ENCODE measurements around the gene NT5DC2.

The NT5DC2 gene

DNA sequence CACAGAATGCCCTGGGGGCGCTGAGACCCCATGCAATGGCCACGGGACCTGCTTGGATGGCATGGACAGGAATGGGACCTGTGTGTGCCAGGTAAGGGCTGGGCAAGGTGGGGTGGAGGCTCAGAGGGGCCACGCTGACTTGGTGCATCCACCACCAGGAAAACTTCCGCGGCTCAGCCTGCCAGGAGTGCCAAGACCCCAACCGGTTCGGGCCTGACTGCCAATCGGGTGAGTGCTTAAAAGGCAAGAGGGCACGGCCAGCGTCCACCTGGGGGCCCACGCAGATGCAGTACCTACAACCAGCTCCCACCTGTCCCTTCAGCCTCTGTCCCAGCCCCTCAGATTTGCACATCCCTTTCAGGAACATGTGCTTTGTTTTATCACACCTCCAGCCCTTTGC lies 31.7 kb downstream of the NT5DC2 start:
- ATAC-seq: no peak
- TF ChIP-seq OSR1 (CRISPR knock-in tag; IDR thresholded peaks at IDR 0.05): no peak
- TF ChIP-seq, protein P1, sequence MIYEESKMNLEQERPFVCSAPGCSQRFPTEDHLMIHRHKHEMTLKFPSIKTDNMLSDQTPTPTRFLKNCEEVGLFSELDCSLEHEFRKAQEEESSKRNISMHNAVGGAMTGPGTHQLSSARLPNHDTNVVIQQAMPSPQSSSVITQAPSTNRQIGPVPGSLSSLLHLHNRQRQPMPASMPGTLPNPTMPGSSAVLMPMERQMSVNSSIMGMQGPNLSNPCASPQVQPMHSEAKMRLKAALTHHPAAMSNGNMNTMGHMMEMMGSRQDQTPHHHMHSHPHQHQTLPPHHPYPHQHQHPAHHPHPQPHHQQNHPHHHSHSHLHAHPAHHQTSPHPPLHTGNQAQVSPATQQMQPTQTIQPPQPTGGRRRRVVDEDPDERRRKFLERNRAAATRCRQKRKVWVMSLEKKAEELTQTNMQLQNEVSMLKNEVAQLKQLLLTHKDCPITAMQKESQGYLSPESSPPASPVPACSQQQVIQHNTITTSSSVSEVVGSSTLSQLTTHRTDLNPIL (CRISPR knock-in tag; IDR thresholded peaks at IDR 0.05; ENCODE audit: low read depth): no peak
- no peak for TF ChIP-seq ZFP3 (CRISPR knock-in tag; IDR thresholded peaks at IDR 0.05)
- no peak for TF ChIP-seq RARB (CRISPR knock-in tag; IDR thresholded peaks at IDR 0.05)
- no peak for TF ChIP-seq ESRRG (CRISPR knock-in tag; IDR thresholded peaks at IDR 0.05)
- TF ChIP-seq SNAI2 (CRISPR knock-in tag; IDR thresholded peaks at IDR 0.05): no peak
- TF ChIP-seq ZNF565 (CRISPR knock-in tag; conservative IDR thresholded peaks at IDR 0.05; ENCODE audit: low read depth): no peak
- TF ChIP-seq ARNTL (CRISPR knock-in tag; IDR thresholded peaks at IDR 0.05; ENCODE audit: borderline replicate concordance, low read depth): no peak
- TF ChIP-seq, protein P2, sequence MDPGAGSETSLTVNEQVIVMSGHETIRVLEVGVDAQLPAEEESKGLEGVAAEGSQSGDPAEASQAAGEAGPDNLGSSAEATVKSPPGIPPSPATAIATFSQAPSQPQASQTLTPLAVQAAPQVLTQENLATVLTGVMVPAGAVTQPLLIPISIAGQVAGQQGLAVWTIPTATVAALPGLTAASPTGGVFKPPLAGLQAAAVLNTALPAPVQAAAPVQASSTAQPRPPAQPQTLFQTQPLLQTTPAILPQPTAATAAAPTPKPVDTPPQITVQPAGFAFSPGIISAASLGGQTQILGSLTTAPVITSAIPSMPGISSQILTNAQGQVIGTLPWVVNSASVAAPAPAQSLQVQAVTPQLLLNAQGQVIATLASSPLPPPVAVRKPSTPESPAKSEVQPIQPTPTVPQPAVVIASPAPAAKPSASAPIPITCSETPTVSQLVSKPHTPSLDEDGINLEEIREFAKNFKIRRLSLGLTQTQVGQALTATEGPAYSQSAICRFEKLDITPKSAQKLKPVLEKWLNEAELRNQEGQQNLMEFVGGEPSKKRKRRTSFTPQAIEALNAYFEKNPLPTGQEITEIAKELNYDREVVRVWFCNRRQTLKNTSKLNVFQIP (CRISPR knock-in tag; IDR thresholded peaks at IDR 0.05; ENCODE audit: borderline replicate concordance, low read depth): no peak
- TF ChIP-seq BACH2 (CRISPR knock-in tag; IDR thresholded peaks at IDR 0.05; ENCODE audit: borderline replicate concordance): no peak
- TF ChIP-seq CSDC2 (CRISPR knock-in tag; IDR thresholded peaks at IDR 0.05): no peak
- TF ChIP-seq ZNF8 (CRISPR knock-in tag; IDR thresholded peaks at IDR 0.05): no peak
- no peak for TF ChIP-seq ZC3H10 (CRISPR knock-in tag; IDR thresholded peaks at IDR 0.05)
- TF ChIP-seq, protein P3, sequence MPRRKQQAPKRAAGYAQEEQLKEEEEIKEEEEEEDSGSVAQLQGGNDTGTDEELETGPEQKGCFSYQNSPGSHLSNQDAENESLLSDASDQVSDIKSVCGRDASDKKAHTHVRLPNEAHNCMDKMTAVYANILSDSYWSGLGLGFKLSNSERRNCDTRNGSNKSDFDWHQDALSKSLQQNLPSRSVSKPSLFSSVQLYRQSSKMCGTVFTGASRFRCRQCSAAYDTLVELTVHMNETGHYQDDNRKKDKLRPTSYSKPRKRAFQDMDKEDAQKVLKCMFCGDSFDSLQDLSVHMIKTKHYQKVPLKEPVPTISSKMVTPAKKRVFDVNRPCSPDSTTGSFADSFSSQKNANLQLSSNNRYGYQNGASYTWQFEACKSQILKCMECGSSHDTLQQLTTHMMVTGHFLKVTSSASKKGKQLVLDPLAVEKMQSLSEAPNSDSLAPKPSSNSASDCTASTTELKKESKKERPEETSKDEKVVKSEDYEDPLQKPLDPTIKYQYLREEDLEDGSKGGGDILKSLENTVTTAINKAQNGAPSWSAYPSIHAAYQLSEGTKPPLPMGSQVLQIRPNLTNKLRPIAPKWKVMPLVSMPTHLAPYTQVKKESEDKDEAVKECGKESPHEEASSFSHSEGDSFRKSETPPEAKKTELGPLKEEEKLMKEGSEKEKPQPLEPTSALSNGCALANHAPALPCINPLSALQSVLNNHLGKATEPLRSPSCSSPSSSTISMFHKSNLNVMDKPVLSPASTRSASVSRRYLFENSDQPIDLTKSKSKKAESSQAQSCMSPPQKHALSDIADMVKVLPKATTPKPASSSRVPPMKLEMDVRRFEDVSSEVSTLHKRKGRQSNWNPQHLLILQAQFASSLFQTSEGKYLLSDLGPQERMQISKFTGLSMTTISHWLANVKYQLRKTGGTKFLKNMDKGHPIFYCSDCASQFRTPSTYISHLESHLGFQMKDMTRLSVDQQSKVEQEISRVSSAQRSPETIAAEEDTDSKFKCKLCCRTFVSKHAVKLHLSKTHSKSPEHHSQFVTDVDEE (CRISPR knock-in tag; IDR thresholded peaks at IDR 0.05): no peak
- TF ChIP-seq, protein P4, sequence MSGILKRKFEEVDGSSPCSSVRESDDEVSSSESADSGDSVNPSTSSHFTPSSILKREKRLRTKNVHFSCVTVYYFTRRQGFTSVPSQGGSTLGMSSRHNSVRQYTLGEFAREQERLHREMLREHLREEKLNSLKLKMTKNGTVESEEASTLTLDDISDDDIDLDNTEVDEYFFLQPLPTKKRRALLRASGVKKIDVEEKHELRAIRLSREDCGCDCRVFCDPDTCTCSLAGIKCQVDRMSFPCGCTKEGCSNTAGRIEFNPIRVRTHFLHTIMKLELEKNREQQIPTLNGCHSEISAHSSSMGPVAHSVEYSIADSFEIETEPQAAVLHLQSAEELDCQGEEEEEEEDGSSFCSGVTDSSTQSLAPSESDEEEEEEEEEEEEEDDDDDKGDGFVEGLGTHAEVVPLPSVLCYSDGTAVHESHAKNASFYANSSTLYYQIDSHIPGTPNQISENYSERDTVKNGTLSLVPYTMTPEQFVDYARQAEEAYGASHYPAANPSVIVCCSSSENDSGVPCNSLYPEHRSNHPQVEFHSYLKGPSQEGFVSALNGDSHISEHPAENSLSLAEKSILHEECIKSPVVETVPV (CRISPR knock-in tag; IDR thresholded peaks at IDR 0.05): no peak
- no peak for TF ChIP-seq PPARA (CRISPR knock-in tag; IDR thresholded peaks at IDR 0.05; ENCODE audit: borderline replicate concordance)
- TF ChIP-seq TCF4 (CRISPR knock-in tag; IDR thresholded peaks at IDR 0.05; ENCODE audit: borderline replicate concordance): no peak
- no peak for TF ChIP-seq GLIS3 (CRISPR knock-in tag; IDR thresholded peaks at IDR 0.05)
- no peak for TF ChIP-seq ZNF70 (CRISPR knock-in tag; IDR thresholded peaks at IDR 0.05)

DNA sequence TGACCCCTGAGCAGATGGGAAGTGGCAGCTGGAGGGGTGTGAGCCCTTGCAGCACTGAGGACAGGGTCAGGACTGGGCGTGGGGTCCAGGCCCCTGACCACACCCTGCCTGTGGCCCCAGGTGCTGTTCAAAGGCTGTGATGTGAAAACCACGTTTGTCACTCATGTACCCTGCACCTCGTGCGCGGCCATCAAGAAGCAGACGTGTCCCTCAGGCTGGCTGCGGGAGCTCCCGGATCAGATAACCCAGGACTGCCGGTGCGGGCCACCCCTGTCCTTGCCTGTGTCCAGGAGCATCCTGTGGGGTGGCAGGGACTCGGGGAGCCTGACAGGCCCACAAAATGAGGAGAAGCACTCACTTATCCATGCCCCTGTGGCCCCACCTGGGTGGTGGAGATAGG lies 32.6 kb downstream of the NT5DC2 start:
- ATAC-seq: no peak
- no peak for TF ChIP-seq ESRRG (CRISPR knock-in tag; IDR thresholded peaks at IDR 0.05)
- TF ChIP-seq, protein P4 (CRISPR knock-in tag; IDR thresholded peaks at IDR 0.05): no peak
- TF ChIP-seq ZNF8 (CRISPR knock-in tag; IDR thresholded peaks at IDR 0.05): no peak
- no peak for TF ChIP-seq ISL1 (CRISPR knock-in tag; IDR thresholded peaks at IDR 0.05)
- TF ChIP-seq ZNF70 (CRISPR knock-in tag; IDR thresholded peaks at IDR 0.05): no peak
- no peak for TF ChIP-seq PPARA (CRISPR knock-in tag; IDR thresholded peaks at IDR 0.05; ENCODE audit: borderline replicate concordance)
- TF ChIP-seq ZFP3 (CRISPR knock-in tag; IDR thresholded peaks at IDR 0.05): no peak
- no peak for TF ChIP-seq CSDC2 (CRISPR knock-in tag; IDR thresholded peaks at IDR 0.05)
- TF ChIP-seq ARNTL (CRISPR knock-in tag; IDR thresholded peaks at IDR 0.05; ENCODE audit: borderline replicate concordance, low read depth): no peak
- no peak for TF ChIP-seq OSR1 (CRISPR knock-in tag; IDR thresholded peaks at IDR 0.05)
- no peak for TF ChIP-seq GLIS3 (CRISPR knock-in tag; IDR thresholded peaks at IDR 0.05)
- TF ChIP-seq, protein P2 (CRISPR knock-in tag; IDR thresholded peaks at IDR 0.05; ENCODE audit: borderline replicate concordance, low read depth): no peak
- no peak for TF ChIP-seq ZC3H10 (CRISPR knock-in tag; IDR thresholded peaks at IDR 0.05)

All from SK-N-SH treated with all-trans-retinoic acid at 6 μM for 48 hours (cell line).